SK-N-SH (cell line): ENCODE results near the gene PEMT.

Experiments used
- GABPA ChIP-seq: IDR thresholded peaks from 2 replicates; pipeline ENCODE4 v1.4.0; 2012; ENCODE audit warnings: low read depth, mild to moderate bottlenecking
- RFX5 ChIP-seq: IDR thresholded peaks from 2 replicates; pipeline ENCODE4 v1.6.1; 2012; ENCODE audit warnings: mild to moderate bottlenecking, improper control_type of control experiment, low read length

DNA sequence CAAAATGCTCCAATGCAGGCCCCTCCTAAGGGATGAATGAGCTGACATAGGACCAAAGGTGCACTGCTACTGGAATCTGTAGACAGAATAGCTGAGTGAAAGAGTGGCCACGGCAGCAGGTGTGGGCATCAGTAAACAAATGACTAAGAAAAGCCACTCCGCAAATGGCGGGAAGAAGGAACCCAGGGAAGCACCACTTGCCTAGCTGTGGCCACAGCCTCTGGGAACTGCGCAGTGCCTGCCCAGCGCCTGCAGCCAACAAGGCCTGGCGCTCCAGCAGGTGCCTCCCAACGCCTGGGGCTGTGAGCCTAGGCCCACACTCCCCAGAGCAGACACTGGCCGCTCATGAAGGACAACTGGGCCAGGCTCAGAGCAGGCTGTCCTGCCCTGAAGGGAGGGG is 11.8 kb downstream of the PEMT start:
- no peak for TF ChIP-seq GABPA
- TF ChIP-seq RFX5, result no peak
